ENCODE data around the gene SLC35C1. TPM values are rescaled to one million over a fixed set of nuclear protein-coding genes. Genes with fewer than 3 reads are reported as not detected.

The SLC35C1 gene
- total RNA-seq, 1 experiment from 2014 or later = 9.5 TPM

GRCh38 chr11:45791524-45791923, 13.4 kb upstream of the SLC35C1 start:
- no peak overlapping the region for H2AFZ ChIP-seq (ENCODE audit: low read length)
- no peak overlapping the region for H3K27ac ChIP-seq (ENCODE audit: low read length)
- intact Hi-C loops (cut with micrococcal nuclease) = no loop called here
- H3K27me3 ChIP-seq (ENCODE audit: low read length) = peaks cover 11% of the 10 kb centered on the region
- H3K9ac ChIP-seq (ENCODE audit: low read length) = no peak overlapping the region
- no TSS peak for BruUV-seq (replicated peaks)
- no peaks in the 10 kb centered on the region for H3K79me2 ChIP-seq (ENCODE audit: low read length)
- no peaks in the 10 kb centered on the region for H3K36me3 ChIP-seq (ENCODE audit: low read depth, low read length)
- H3K4me2 ChIP-seq (ENCODE audit: low read length) = no peak overlapping the region
- H3F3A ChIP-seq (ENCODE audit: low read length, unreplicated experiment) = no peaks in the 10 kb centered on the region
- no peaks in the 10 kb centered on the region for H4K20me1 ChIP-seq (ENCODE audit: low read length)
- H3K4me3 ChIP-seq (ENCODE audit: low read length) = no peak overlapping the region
- ChIA-PET POLR2A (ENCODE audit: unreplicated experiment) (no interaction called here), CTCF (no interaction called here)
- no peaks in the 10 kb centered on the region for H3K9me2 ChIP-seq (replicated peaks; ENCODE audit: low read length)
- DNase-seq (no peak), ATAC-seq (no peak)
- no peaks in the 10 kb centered on the region for H3K4me1 ChIP-seq (ENCODE audit: insufficient read depth, low read length)
- TF ChIP-seq EZH2phosphoT487 (IDR thresholded peaks at IDR 0.05; ENCODE audit: borderline replicate concordance, low read length) (no peak), EZH2 (IDR thresholded peaks at IDR 0.05; ENCODE audit: low read length, unreplicated experiment) (no peak)
- TF ChIP-seq, protein P1, sequence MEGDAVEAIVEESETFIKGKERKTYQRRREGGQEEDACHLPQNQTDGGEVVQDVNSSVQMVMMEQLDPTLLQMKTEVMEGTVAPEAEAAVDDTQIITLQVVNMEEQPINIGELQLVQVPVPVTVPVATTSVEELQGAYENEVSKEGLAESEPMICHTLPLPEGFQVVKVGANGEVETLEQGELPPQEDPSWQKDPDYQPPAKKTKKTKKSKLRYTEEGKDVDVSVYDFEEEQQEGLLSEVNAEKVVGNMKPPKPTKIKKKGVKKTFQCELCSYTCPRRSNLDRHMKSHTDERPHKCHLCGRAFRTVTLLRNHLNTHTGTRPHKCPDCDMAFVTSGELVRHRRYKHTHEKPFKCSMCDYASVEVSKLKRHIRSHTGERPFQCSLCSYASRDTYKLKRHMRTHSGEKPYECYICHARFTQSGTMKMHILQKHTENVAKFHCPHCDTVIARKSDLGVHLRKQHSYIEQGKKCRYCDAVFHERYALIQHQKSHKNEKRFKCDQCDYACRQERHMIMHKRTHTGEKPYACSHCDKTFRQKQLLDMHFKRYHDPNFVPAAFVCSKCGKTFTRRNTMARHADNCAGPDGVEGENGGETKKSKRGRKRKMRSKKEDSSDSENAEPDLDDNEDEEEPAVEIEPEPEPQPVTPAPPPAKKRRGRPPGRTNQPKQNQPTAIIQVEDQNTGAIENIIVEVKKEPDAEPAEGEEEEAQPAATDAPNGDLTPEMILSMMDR (conservative IDR thresholded peaks at IDR 0.05; ENCODE audit: low read depth, low read length) = no peak
- no peaks in the 10 kb centered on the region for H3K9me3 ChIP-seq (ENCODE audit: low read length)

DNA sequence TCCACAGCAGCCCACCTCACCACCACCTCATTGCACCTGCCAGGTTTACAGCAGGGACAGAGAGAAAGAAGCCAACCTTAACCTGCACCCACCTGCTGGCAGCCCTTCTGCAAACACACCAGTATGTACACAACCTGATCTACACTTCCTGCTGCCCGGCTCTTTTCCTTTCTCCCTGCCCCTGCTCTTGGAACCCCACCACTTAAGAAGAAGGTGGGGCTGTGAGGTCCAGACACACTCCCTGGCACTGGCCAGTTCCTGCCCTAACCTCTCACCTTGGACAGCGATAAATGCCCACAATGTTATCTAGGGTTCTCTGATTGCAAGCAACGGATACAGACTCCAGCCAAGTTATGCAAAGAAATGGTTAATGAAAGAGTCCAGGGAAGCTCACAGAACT, 10.8 kb upstream of the SLC35C1 start:
- POLR2A ChIA-PET (ENCODE audit: unreplicated experiment) = no interaction called here
- ATAC-seq = peak; percentile 18; the same call in 1 of the 2 replicates
- CTCF ChIA-PET = no interaction called here
- H3K4me1 ChIP-seq (ENCODE audit: insufficient read depth, low read length) = no peaks in the 10 kb centered on the region
- H3K4me3 ChIP-seq (ENCODE audit: low read length) = no peak overlapping the region
- no peak overlapping the region for H3K9ac ChIP-seq (ENCODE audit: low read length)
- H3K27me3 ChIP-seq (ENCODE audit: low read length) = peaks cover 11% of the 10 kb centered on the region
- H3K79me2 ChIP-seq (ENCODE audit: low read length) = no peaks in the 10 kb centered on the region
- H3K27ac ChIP-seq (ENCODE audit: low read length) = no peak overlapping the region
- no peaks in the 10 kb centered on the region for H3K9me2 ChIP-seq (replicated peaks; ENCODE audit: low read length)
- intact Hi-C loops (cut with micrococcal nuclease) = no loop called here
- DNase-seq = no peak
- no peaks in the 10 kb centered on the region for H4K20me1 ChIP-seq (ENCODE audit: low read length)
- no peak overlapping the region for H2AFZ ChIP-seq (ENCODE audit: low read length)
- no TSS peak for BruUV-seq (replicated peaks)
- no peaks in the 10 kb centered on the region for H3K9me3 ChIP-seq (ENCODE audit: low read length)
- no peaks in the 10 kb centered on the region for H3K36me3 ChIP-seq (ENCODE audit: low read depth, low read length)
- H3F3A ChIP-seq (ENCODE audit: low read length, unreplicated experiment) = no peaks in the 10 kb centered on the region
- H3K4me2 ChIP-seq (ENCODE audit: low read length) = no peak overlapping the region
- TF ChIP-seq, protein P1 (conservative IDR thresholded peaks at IDR 0.05; ENCODE audit: low read depth, low read length) = no peak
- TF ChIP-seq EZH2 (IDR thresholded peaks at IDR 0.05; ENCODE audit: low read length, unreplicated experiment) (no peak), EZH2phosphoT487 (IDR thresholded peaks at IDR 0.05; ENCODE audit: borderline replicate concordance, low read length) (no peak)

DNA sequence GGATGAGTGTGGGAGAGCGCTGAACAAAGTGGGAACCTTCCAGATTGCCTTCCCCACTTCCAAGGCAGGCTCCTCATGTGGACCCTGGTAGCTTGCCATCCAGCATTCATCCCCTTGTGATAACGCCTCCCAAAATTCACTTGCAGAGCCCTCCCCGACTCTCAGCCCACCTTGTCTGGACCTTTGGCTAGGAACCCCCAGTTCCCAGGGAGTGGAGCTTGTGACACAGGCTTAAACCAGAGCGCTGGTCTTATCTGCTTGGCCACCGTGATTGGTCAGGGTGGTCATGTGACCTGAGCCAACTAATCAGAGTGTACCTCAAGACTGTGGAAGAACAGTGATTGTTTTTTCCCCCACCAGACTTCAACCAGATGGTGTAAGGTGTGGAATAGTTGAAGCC, 9.6 kb upstream of the SLC35C1 start:
- Histone ChIP-seq H3F3A (ENCODE audit: low read length, unreplicated experiment) (no peaks in the 10 kb centered on the region), H3K4me1 (ENCODE audit: insufficient read depth, low read length) (no peaks in the 10 kb centered on the region), H3K9me3 (ENCODE audit: low read length) (no peaks in the 10 kb centered on the region), H3K4me2 (ENCODE audit: low read length) (no peak overlapping the region), H2AFZ (ENCODE audit: low read length) (no peak overlapping the region), H4K20me1 (ENCODE audit: low read length) (no peaks in the 10 kb centered on the region), H3K27ac (ENCODE audit: low read length) (no peak overlapping the region), H3K4me3 (ENCODE audit: low read length) (no peak overlapping the region), H3K79me2 (ENCODE audit: low read length) (no peaks in the 10 kb centered on the region), H3K9me2 (replicated peaks; ENCODE audit: low read length) (no peaks in the 10 kb centered on the region), H3K9ac (ENCODE audit: low read length) (no peak overlapping the region), H3K36me3 (ENCODE audit: low read depth, low read length) (no peaks in the 10 kb centered on the region), H3K27me3 (ENCODE audit: low read length) (peaks cover 11% of the 10 kb centered on the region)
- BruUV-seq (replicated peaks) = no TSS peak
- ATAC-seq = no peak
- intact Hi-C loops (cut with micrococcal nuclease) = no loop called here
- TF ChIP-seq, protein P1 (conservative IDR thresholded peaks at IDR 0.05; ENCODE audit: low read depth, low read length) = no peak
- TF ChIP-seq EZH2phosphoT487 (IDR thresholded peaks at IDR 0.05; ENCODE audit: borderline replicate concordance, low read length) (no peak), EZH2 (IDR thresholded peaks at IDR 0.05; ENCODE audit: low read length, unreplicated experiment) (no peak)
- CTCF ChIA-PET = no interaction called here
- POLR2A ChIA-PET (ENCODE audit: unreplicated experiment) = no interaction called here
- no peak for DNase-seq
